Cardiac muscle cell (in vitro differentiated cells and primary cell): ENCODE measurements around the gene SGMS1. TPM values are rescaled to one million over a fixed set of nuclear protein-coding genes. Genes with fewer than 3 reads are reported as not detected.

Experiments used
- DNase-seq, 2 donors: peaks; one replicate each; pipeline versions ENCODE4 v3.0.0 to v3.0.0-alpha.2; 2010 to 2017; ENCODE audit warnings: low read depth in 1 of 2, low spot score in 1 of 2
- H3K27ac ChIP-seq: fragments of 200-600 bp; sonication (generic); 2 replicates; pipeline ENCODE4 v1.5.1; 2016
- H3K27me3 ChIP-seq: fragments of 200-600 bp; sonication (generic); 2 replicates; pipeline ENCODE4 v1.6.0; 2016; ENCODE audit warnings: control low read depth
- H3K36me3 ChIP-seq: fragments of 200-600 bp; sonication (generic); 2 replicates; pipeline ENCODE4 v1.5.1; 2016; ENCODE audit warnings: control low read depth
- H3K4me1 ChIP-seq: fragments of 200-600 bp; sonication (generic); 2 replicates; pipeline ENCODE4 v1.8.1; 2017; ENCODE audit warnings: low read depth, mild to moderate bottlenecking, mixed run types
- H3K4me3 ChIP-seq: fragments of 200-600 bp; sonication (generic); 2 replicates; pipeline ENCODE4 v1.5.1; 2016; ENCODE audit warnings: mild to moderate bottlenecking
- H3K9me3 ChIP-seq: fragments of 200-600 bp; sonication (generic); 2 replicates; pipeline ENCODE4 v1.5.1; 2017; ENCODE audit warnings: low read depth, mild to moderate bottlenecking, control low read depth
- polyA plus RNA-seq: library from polyadenylated mRNA; unstranded; fragments of >200 nt; fragmentation: Nextera tagmentation; extraction: Ambion mirVana; gene quantifications from 2 replicates; pipeline ENCODE4 v1.2.1, GENCODE V29; 2016
- total RNA-seq: library from RNA; depleted of rRNA; stranded (reverse); fragments of >200 nt; gene quantifications from 2 replicates; pipeline ENCODE4 v1.2.3, GENCODE V29; 2016
- TF ChIP-seq, protein P1 (sequence below): IDR thresholded peaks from 2 replicates; pipeline ENCODE4 v1.5.1; 2012; ENCODE audit warnings: low read depth, mild to moderate bottlenecking, low read length

Gene SGMS1
- total and polyA plus RNA-seq, 2 experiments from 2014 or later = 12.1 to 41.6 TPM

DNA sequence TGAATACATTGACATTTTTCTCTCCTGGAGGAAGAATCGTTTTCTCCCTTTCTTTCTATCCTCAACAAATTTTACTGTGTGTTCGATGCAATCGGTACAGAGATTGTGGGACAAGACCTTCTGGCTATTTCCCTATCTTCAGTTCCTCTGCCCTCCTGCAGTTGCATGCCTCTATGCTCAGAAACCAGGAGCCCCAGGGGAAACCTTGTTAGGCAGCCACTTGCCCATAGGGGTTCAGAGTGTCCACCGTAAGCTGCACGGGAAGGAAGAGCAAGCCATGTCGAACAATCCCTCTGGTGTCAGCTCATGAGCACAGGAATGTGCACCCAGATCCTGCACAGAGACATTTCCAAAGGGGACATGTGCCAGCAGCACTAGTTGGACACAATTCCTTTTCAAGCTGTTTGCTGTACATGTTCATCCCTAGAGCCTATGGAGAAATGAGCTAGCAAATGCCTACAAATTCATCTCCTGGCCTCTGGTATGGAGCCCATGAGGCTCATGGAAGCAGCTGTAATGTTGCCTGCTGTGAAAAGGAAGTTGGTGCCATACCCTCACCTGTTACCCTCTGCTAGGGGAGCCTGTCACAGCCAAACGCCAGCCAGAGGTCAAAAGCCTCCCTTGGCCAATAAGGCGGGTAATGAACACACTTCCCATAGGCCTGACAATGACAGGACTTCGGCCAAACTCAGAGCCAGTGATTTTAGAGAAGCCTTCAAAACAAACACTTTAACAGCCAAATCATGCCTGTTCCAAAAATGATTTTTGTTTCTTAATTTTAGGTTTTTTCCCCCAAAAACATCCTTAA is 336.6 kb downstream of the SGMS1 start:
- no peaks in the 10 kb centered on the region for H3K4me1 ChIP-seq
- H3K4me3 ChIP-seq = no peak overlapping the region
- H3K36me3 ChIP-seq = no peaks in the 10 kb centered on the region
- TF ChIP-seq, protein P1, sequence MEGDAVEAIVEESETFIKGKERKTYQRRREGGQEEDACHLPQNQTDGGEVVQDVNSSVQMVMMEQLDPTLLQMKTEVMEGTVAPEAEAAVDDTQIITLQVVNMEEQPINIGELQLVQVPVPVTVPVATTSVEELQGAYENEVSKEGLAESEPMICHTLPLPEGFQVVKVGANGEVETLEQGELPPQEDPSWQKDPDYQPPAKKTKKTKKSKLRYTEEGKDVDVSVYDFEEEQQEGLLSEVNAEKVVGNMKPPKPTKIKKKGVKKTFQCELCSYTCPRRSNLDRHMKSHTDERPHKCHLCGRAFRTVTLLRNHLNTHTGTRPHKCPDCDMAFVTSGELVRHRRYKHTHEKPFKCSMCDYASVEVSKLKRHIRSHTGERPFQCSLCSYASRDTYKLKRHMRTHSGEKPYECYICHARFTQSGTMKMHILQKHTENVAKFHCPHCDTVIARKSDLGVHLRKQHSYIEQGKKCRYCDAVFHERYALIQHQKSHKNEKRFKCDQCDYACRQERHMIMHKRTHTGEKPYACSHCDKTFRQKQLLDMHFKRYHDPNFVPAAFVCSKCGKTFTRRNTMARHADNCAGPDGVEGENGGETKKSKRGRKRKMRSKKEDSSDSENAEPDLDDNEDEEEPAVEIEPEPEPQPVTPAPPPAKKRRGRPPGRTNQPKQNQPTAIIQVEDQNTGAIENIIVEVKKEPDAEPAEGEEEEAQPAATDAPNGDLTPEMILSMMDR = no peak
- no peaks in the 10 kb centered on the region for H3K27me3 ChIP-seq
- DNase-seq = no peak
- no peaks in the 10 kb centered on the region for H3K9me3 ChIP-seq
- no peak overlapping the region for H3K27ac ChIP-seq

DNA sequence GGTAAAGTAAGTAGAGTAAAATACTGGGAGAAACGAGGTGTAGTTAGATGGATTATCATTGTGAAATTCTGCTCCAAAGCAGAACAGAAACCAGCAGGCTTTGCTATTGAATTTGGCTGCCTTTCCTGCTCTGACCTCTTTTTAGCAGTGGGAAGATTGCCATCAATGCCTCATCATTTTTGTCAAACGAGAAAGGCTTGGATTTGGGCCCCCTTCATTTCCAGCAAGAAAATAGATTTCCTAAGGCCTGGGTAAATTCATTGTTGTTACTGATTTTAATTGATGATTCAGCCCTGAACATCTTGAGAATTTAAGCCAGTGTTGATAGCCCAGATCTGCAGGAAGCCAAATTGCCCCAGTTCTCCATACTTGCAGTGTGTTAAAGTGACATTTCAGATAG is 337.2 kb downstream of the SGMS1 start:
- H3K4me1 ChIP-seq = no peaks in the 10 kb centered on the region
- TF ChIP-seq, protein P1 = no peak
- no peaks in the 10 kb centered on the region for H3K36me3 ChIP-seq
- no peaks in the 10 kb centered on the region for H3K27me3 ChIP-seq
- H3K9me3 ChIP-seq = no peaks in the 10 kb centered on the region
- H3K27ac ChIP-seq = no peak overlapping the region
- DNase-seq = peak in 1 of 2 donors; percentile 62
- no peak overlapping the region for H3K4me3 ChIP-seq

DNA sequence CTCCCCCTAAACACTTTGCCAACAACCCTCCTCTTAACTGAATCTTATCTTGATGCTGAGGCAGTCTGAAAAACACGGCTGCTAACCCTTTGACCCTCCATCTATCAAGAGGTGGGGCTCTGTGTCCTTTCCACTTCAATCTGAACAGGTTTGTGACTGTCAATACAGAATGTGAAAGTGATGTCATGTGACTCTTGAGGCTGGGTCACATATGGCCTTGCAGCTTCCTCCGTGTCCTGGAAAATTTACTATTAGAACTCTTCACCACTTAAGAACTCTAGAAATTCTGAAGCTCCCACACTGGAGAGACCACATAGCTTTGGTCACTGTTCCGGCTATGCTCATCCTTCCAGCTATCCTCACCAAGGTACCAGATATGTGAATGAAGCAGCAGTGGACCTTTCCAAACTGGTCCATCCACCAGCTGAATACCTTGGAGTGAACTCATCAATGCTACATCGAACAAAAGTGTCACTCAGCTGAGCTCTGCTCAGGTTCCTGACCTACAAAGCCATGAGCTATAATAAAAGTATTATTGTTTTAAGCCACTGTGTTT is 341.7 kb downstream of the SGMS1 start:
- H3K4me3 ChIP-seq = no peak overlapping the region
- no peaks in the 10 kb centered on the region for H3K36me3 ChIP-seq
- TF ChIP-seq, protein P1 = no peak
- no peak overlapping the region for H3K27ac ChIP-seq
- no peak for DNase-seq
- no peaks in the 10 kb centered on the region for H3K4me1 ChIP-seq
- H3K27me3 ChIP-seq = peaks cover 4% of the 10 kb centered on the region
- no peaks in the 10 kb centered on the region for H3K9me3 ChIP-seq

DNA sequence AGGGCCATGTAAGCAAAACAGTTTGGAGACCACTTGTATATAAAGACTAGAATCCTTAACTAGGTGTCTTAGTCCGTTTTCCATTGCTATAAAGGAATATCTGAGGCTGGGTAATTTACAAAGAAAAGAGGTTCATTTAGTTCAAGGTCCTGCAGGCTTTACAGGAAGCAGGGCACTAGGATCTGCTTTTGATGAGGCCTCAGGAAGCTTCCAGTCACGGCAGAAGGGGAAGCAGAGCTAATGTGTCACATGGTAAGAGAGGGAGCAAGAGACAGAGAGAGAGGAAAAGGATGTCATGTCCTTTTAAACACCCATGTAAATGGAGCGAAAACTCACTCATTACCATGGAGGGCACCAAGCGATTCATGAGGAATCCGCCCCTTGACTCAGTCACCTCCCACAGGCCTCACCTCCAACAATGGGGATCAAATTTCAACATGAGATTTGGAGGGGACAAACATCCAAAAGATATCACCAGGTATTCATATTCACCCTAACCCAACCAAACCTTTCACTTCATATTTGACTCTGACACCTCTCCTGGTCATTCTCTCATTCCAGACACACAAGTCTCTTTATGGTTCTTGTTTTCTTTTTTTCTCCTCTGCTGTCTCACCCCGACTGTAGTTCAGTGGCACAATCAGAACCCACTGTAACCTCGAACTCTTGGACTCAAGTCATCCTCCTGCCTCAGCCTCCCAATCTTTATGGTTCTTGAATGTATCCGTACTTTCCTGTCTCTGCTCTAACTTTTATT is 342.4 kb downstream of the SGMS1 start:
- no peaks in the 10 kb centered on the region for H3K36me3 ChIP-seq
- no peak overlapping the region for H3K4me3 ChIP-seq
- no peak overlapping the region for H3K27ac ChIP-seq
- no peak for DNase-seq
- H3K9me3 ChIP-seq = no peaks in the 10 kb centered on the region
- no peaks in the 10 kb centered on the region for H3K4me1 ChIP-seq
- TF ChIP-seq, protein P1 = no peak
- H3K27me3 ChIP-seq = peaks cover 11% of the 10 kb centered on the region

DNA sequence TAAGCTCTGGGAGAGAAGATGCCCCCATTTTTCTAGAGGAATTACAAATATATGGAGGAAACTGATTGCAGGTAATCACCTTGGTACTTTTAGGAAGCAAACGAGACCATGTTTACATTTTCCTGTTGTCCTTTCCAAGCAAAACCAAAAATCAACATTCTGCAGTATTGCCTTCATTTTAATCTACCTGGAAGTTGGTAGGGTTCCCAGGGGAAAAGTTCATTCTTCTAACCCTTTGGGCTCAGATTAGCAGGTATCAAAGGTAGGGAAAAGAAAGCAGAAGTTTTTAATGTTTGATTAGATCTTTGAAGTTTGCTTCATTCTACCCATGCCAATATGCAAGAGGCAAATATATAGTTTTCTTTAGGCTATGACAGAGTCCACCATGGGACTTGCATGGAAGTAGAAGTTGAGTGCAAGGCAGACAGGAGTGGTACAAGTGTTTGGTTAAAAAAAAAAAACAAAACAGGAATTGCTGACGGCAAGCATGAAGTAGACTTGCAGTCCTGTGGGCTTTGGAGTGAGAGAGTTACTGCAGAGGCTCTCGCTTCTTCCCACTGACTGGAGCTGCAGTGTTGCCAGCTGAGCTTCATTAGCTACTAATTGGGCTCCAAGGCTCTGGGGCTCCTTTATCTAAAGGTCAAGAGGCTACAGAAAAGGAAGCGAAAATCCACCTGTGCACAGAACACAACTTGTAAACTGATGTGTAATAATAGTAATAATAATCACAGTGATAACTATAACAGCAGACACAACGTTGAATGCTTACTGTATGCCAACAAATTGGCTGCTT is 343.5 kb downstream of the SGMS1 start:
- DNase-seq = no peak
- H3K4me3 ChIP-seq = no peak overlapping the region
- no peaks in the 10 kb centered on the region for H3K9me3 ChIP-seq
- no peaks in the 10 kb centered on the region for H3K36me3 ChIP-seq
- no peaks in the 10 kb centered on the region for H3K4me1 ChIP-seq
- no peak overlapping the region for H3K27ac ChIP-seq
- peaks cover 15% of the 10 kb centered on the region for H3K27me3 ChIP-seq
- TF ChIP-seq, protein P1 = no peak
